Fibroblast of lung (primary cell): ENCODE results near the gene ABCB4. TPM values are rescaled to one million over a fixed set of nuclear protein-coding genes. Genes with fewer than 3 reads are reported as not detected.

Experiments
- DNase-seq, 2 donors: peaks; one replicate each; pipeline versions ENCODE4 v3.0.0 to v3.0.0-alpha.2; 2010; ENCODE audit warnings: low read depth in 2 of 2
- H2AFZ ChIP-seq: 2 replicates; pipeline ENCODE4 v1.5.1; 2012; ENCODE audit warnings: low read length, control low read depth, inconsistent platforms
- H3K27ac ChIP-seq: 2 replicates; pipeline ENCODE4 v1.5.1; 2011; ENCODE audit warnings: low read length, control low read depth; ENCODE audit not compliant: insufficient read depth
- H3K27me3 ChIP-seq: 2 replicates; pipeline ENCODE4 v1.5.1; 2011; ENCODE audit warnings: mild to moderate bottlenecking, low read length; ENCODE audit not compliant: control insufficient read depth, insufficient read depth
- H3K36me3 ChIP-seq: 2 replicates; pipeline ENCODE4 v1.5.1; 2011; ENCODE audit warnings: low read length; ENCODE audit not compliant: control insufficient read depth, insufficient read depth
- H3K4me1 ChIP-seq: 2 replicates; pipeline ENCODE4 v1.5.1; 2011; ENCODE audit warnings: low read length; ENCODE audit not compliant: control insufficient read depth, insufficient read depth; ENCODE audit errors: extremely low read depth
- H3K4me2 ChIP-seq: 2 replicates; pipeline ENCODE4 v1.5.1; 2011; ENCODE audit warnings: low read length, control low read depth; ENCODE audit not compliant: insufficient read depth; ENCODE audit errors: extremely low read depth
- H3K4me3 ChIP-seq, 4 experiments: fragments of 200-600 bp in 1 of 4; sonication (generic) in 1 of 4; replicated peaks in 1 of 4; 2 replicates each; pipeline ENCODE4 v1.5.1; 2011 to 2016; ENCODE audit warnings: low read length in 4 of 4, low read depth in 3 of 4, mild to moderate bottlenecking in 3 of 4, control low read depth in 2 of 4, inconsistent platforms in 1 of 4, mixed read lengths in 1 of 4; ENCODE audit not compliant: insufficient read depth in 1 of 4; ENCODE audit errors: control extremely low read depth in 1 of 4
- H3K79me2 ChIP-seq: 2 replicates; pipeline ENCODE4 v1.5.1; 2012; ENCODE audit warnings: mild to moderate bottlenecking, low read length, inconsistent platforms; ENCODE audit not compliant: control insufficient read depth, insufficient read depth
- H3K9ac ChIP-seq: 2 replicates; pipeline ENCODE4 v1.5.1; 2011; ENCODE audit warnings: mild to moderate bottlenecking, low read length, control low read depth; ENCODE audit not compliant: insufficient read depth
- H3K9me3 ChIP-seq: 2 replicates; pipeline ENCODE4 v1.5.1; 2012; ENCODE audit warnings: low read depth, low read length; ENCODE audit not compliant: control insufficient read depth, insufficient read depth
- H4K20me1 ChIP-seq: 2 replicates; pipeline ENCODE4 v1.5.1; 2011; ENCODE audit warnings: low read length; ENCODE audit not compliant: control insufficient read depth, insufficient read depth; ENCODE audit errors: extremely low read depth
- EZH2 ChIP-seq: IDR thresholded peaks from 2 replicates; pipeline ENCODE4 v1.5.1; 2012; ENCODE audit warnings: low read length, control low read depth, mild to moderate bottlenecking; ENCODE audit errors: missing control alignments
- polyA plus RNA-seq, 2 donors: library from polyadenylated mRNA; depleted of rRNA in 1 of 2; stranded (reverse) in 1 of 2; unstranded in 1 of 2; fragments of >200 nt; gene quantifications; 2 replicates each; pipeline ENCODE4 v1.2.1, GENCODE V29; 2011 to 2012; ENCODE audit warnings: missing spikeins in 1 of 2
- total RNA-seq: library from RNA; depleted of rRNA; stranded (reverse); fragments of >200 nt; gene quantifications from 2 replicates; pipeline ENCODE4 v1.2.1, GENCODE V29; 2014
- TF ChIP-seq, protein P1 (sequence below), 2 donors: IDR thresholded peaks in 1 of 2; conservative IDR thresholded peaks in 1 of 2; 1 replicate in 1 of 2; 2 replicates in 1 of 2; pipeline ENCODE4 v1.5.1; 2011 to 2012; ENCODE audit warnings: low read length in 2 of 2, control low read depth in 1 of 2, inconsistent platforms in 1 of 2, low read depth in 1 of 2, mild to moderate bottlenecking in 1 of 2

The ABCB4 gene
- total and polyA plus RNA-seq, 2 donors (not counting 1 experiment from before 2014, with no cell fraction given) = 0.16 to 0.66 TPM

DNA sequence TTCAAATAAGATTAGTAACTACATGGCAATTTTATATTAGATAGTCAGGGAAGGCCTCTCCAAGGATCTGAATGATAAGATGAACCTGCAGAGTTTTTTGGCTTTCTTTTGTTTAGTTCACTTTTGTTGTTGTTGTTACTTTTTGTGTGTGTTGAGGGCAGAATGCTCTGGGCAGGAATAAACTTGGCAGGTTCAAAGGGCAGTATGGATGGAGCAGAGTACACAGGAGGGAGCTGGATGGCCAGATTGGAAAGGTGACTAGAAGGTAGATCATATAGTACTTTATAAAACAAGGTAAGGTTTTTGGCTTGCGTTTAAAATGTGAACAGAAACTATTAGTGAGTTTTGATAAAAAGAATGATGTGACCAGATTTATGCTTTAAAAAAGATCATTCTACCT is 112.1 kb downstream of the ABCB4 start:
- no peaks in the 10 kb centered on the region for H3K27me3 ChIP-seq
- H3K79me2 ChIP-seq = no peaks in the 10 kb centered on the region
- no peak overlapping the region for H3K4me3 ChIP-seq
- no peaks in the 10 kb centered on the region for H3K4me1 ChIP-seq
- H3K27ac ChIP-seq = no peak overlapping the region
- no peaks in the 10 kb centered on the region for H3K9me3 ChIP-seq
- no peaks in the 10 kb centered on the region for H4K20me1 ChIP-seq
- no peak overlapping the region for H3K4me2 ChIP-seq
- no peak overlapping the region for H2AFZ ChIP-seq
- no peaks in the 10 kb centered on the region for H3K36me3 ChIP-seq
- no peak for TF ChIP-seq EZH2
- TF ChIP-seq, protein P1, sequence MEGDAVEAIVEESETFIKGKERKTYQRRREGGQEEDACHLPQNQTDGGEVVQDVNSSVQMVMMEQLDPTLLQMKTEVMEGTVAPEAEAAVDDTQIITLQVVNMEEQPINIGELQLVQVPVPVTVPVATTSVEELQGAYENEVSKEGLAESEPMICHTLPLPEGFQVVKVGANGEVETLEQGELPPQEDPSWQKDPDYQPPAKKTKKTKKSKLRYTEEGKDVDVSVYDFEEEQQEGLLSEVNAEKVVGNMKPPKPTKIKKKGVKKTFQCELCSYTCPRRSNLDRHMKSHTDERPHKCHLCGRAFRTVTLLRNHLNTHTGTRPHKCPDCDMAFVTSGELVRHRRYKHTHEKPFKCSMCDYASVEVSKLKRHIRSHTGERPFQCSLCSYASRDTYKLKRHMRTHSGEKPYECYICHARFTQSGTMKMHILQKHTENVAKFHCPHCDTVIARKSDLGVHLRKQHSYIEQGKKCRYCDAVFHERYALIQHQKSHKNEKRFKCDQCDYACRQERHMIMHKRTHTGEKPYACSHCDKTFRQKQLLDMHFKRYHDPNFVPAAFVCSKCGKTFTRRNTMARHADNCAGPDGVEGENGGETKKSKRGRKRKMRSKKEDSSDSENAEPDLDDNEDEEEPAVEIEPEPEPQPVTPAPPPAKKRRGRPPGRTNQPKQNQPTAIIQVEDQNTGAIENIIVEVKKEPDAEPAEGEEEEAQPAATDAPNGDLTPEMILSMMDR (conservative IDR thresholded peaks at IDR 0.05 in 1 of 2, IDR thresholded peaks at IDR 0.05 in 1 of 2; ENCODE audit: low read depth in 1 of 2, low read length in 2 of 2) = no peak
- H3K9ac ChIP-seq = no peak overlapping the region
- DNase-seq = no peak

DNA sequence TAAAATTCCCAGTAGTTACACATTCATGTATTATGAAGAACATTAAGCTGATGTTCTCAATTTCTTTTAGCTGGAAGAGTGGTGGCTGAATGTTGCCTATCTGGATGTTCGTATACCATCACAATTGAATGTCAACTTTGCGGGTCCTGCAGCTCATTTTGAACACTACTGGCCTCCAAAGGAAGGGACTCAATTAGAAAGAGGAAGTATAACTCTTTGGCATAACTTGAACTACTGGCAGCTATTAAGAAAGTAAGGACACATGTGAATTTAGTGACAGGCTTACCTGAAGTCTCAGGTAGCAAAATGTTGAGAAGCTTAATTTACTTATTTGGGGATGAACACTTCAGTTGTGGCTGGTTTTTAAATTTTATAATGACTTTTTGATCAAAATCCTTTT is 114.2 kb downstream of the ABCB4 start:
- no peaks in the 10 kb centered on the region for H3K36me3 ChIP-seq
- no peak overlapping the region for H3K4me3 ChIP-seq
- no peak overlapping the region for H2AFZ ChIP-seq
- H3K9ac ChIP-seq = no peak overlapping the region
- H3K4me2 ChIP-seq = no peak overlapping the region
- H4K20me1 ChIP-seq = no peaks in the 10 kb centered on the region
- no peaks in the 10 kb centered on the region for H3K79me2 ChIP-seq
- no peaks in the 10 kb centered on the region for H3K27me3 ChIP-seq
- no peaks in the 10 kb centered on the region for H3K9me3 ChIP-seq
- H3K27ac ChIP-seq = no peak overlapping the region
- no peak for TF ChIP-seq EZH2
- TF ChIP-seq, protein P1 (conservative IDR thresholded peaks at IDR 0.05 in 1 of 2, IDR thresholded peaks at IDR 0.05 in 1 of 2; ENCODE audit: low read depth in 1 of 2, low read length in 2 of 2) = no peak
- no peaks in the 10 kb centered on the region for H3K4me1 ChIP-seq
- DNase-seq = no peak

DNA sequence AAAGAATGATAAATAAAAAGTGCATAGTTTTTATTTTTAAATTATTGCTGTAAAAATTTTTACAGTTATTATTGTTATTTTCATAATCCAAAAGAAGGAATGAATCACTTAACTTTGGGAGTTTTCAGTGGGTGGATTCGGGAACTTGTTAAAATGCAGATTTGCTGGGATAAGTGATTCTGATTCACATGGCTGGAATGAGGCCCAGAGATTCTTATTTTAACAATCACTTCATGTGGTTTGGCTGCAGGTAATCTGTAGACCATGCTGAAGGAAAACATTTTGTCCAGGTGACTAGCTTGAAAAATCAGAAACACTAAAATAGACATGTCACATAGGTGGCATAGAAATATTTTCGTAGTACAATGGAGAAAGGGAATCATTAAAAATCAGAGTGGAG is 116.1 kb downstream of the ABCB4 start:
- Histone ChIP-seq H3K27ac (no peak overlapping the region), H2AFZ (no peak overlapping the region), H3K4me2 (no peak overlapping the region), H3K9me3 (no peaks in the 10 kb centered on the region), H3K36me3 (no peaks in the 10 kb centered on the region), H4K20me1 (no peaks in the 10 kb centered on the region), H3K4me1 (no peaks in the 10 kb centered on the region), H3K27me3 (no peaks in the 10 kb centered on the region), H3K4me3 (no peak overlapping the region), H3K79me2 (no peaks in the 10 kb centered on the region), H3K9ac (no peak overlapping the region)
- peak in 1 of 2 donors; percentile 92 for DNase-seq
- TF ChIP-seq EZH2 = no peak
- TF ChIP-seq, protein P1 (conservative IDR thresholded peaks at IDR 0.05 in 1 of 2, IDR thresholded peaks at IDR 0.05 in 1 of 2; ENCODE audit: low read depth in 1 of 2, low read length in 2 of 2) = no peak
